Uterus (tissue), 4 donors: ENCODE data around the gene KLHDC3. TPM values are rescaled to one million over a fixed set of nuclear protein-coding genes. Genes with fewer than 3 reads are reported as not detected.

Experiments
- DNase-seq, 2 donors: peaks; one replicate each; pipeline ENCODE4 v3.0.0-alpha.2; 2019 to 2020
- H3K27ac ChIP-seq, 2 donors: fragments of 200-600 bp; sonication (generic); 1 replicate in 1 of 2; 2 replicates in 1 of 2; pipeline ENCODE4 v1.5.1; 2016 to 2018
- H3K27me3 ChIP-seq, 2 donors: fragments of 200-600 bp; sonication (generic); one replicate each; pipeline ENCODE4 v1.5.1; 2018 to 2019; ENCODE audit warnings: control low read depth in 1 of 2
- H3K36me3 ChIP-seq, 2 donors: fragments of 200-600 bp; sonication (generic); one replicate each; pipeline ENCODE4 v1.5.1; 2019; ENCODE audit warnings: control low read depth in 1 of 2
- H3K4me1 ChIP-seq, 2 donors: fragments of 200-600 bp; sonication (generic); one replicate each; pipeline ENCODE4 v1.5.1; 2018 to 2019; ENCODE audit warnings: control low read depth in 1 of 2
- H3K4me3 ChIP-seq, 2 donors: fragments of 200-600 bp; sonication (generic); 1 replicate in 1 of 2; 2 replicates in 1 of 2; pipeline ENCODE4 v1.5.1; 2018 to 2019; ENCODE audit warnings: mild to moderate bottlenecking in 1 of 2
- H3K9me3 ChIP-seq, 2 donors: fragments of 200-600 bp; sonication (generic); one replicate each; pipeline ENCODE4 v1.5.1; 2019; ENCODE audit warnings: control low read depth in 1 of 2
- POLR2A ChIP-seq, 2 donors: fragments of 450-650 bp; IDR thresholded peaks; one replicate each; pipeline ENCODE4 v1.6.1; 2016; ENCODE audit warnings: antibody characterized with exemption in 2 of 2, mild to moderate bottlenecking in 1 of 2, moderate library complexity in 1 of 2
- intact Hi-C: fragments of 100-400 bp; cut with DNase I; formaldehyde crosslinking; loops from one replicate; pipeline ENCODE4 v1.15.1; 2023; ENCODE audit warnings: low total_unique reads
- total RNA-seq, 4 donors: library from RNA; depleted of rRNA in 3 of 4; stranded (reverse); fragments of >200 nt in 3 of 4; gene quantifications; one replicate each; pipeline versions ENCODE4 v1.1.0 to v1.2.4, GENCODE V29; 2014 to 2023
- TF ChIP-seq, protein P1 (sequence below), 4 experiments: fragments of 200-600 bp in 2 of 4; fragments of 450-650 bp in 2 of 4; sonication (generic) in 2 of 4; IDR thresholded peaks; one replicate each; pipeline ENCODE4 v1.5.1; 2016 to 2019; ENCODE audit warnings: antibody characterized with exemption in 4 of 4, mild to moderate bottlenecking in 2 of 4, moderate library complexity in 1 of 4
- donor health status: DM: yes; HTN: yes; CAD: no.

Gene KLHDC3
- total RNA-seq, 4 donors from 2014 or later, result 19.7 to 152 (median 56.8) TPM

DNA sequence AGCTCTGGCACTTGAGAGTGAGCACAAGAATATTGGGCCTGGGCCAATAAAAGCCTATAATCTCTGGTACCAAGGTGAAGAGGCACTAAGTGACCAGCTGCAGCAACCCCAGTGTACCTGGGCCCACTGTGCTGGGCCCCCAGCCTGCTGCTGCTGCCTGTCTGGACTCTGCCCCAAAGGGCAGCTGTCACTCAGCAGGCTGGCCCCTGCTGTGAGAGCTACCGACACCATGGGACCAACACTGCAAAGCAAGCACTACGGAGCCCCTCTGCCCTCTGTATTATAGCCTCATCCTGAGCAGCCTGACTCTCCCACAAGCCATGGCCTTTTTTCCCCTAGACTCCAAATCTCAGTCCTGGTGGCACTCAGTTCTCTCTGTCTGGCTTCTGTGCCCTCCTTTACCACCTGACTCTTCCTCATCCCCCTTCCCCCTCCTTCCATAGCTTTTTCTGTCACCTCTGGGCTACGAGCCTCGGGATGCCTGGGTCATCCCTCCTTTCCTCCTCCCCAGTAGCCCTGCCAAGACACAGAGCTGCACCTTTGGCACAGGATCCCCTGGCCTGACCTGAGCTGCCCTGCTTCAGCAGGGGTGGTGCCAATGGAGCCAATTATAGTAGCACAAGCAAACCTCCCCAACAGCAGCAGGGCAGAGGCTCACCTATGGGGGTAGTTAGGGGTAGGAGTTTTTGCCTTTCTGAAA lies 21.6 kb downstream of the KLHDC3 start:
- Histone ChIP-seq H3K4me3 (no peak overlapping the region), H3K9me3 (no peaks in the 10 kb centered on the region), H3K27me3 (no peaks in the 10 kb centered on the region), H3K4me1 (no peaks in the 10 kb centered on the region), H3K36me3 (no peaks in the 10 kb centered on the region), H3K27ac (no peak overlapping the region)
- no peak for DNase-seq
- TF ChIP-seq, protein P1, sequence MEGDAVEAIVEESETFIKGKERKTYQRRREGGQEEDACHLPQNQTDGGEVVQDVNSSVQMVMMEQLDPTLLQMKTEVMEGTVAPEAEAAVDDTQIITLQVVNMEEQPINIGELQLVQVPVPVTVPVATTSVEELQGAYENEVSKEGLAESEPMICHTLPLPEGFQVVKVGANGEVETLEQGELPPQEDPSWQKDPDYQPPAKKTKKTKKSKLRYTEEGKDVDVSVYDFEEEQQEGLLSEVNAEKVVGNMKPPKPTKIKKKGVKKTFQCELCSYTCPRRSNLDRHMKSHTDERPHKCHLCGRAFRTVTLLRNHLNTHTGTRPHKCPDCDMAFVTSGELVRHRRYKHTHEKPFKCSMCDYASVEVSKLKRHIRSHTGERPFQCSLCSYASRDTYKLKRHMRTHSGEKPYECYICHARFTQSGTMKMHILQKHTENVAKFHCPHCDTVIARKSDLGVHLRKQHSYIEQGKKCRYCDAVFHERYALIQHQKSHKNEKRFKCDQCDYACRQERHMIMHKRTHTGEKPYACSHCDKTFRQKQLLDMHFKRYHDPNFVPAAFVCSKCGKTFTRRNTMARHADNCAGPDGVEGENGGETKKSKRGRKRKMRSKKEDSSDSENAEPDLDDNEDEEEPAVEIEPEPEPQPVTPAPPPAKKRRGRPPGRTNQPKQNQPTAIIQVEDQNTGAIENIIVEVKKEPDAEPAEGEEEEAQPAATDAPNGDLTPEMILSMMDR (IDR thresholded peaks at IDR 0.05), result no peak
- intact Hi-C loops, result no loop called here

DNA sequence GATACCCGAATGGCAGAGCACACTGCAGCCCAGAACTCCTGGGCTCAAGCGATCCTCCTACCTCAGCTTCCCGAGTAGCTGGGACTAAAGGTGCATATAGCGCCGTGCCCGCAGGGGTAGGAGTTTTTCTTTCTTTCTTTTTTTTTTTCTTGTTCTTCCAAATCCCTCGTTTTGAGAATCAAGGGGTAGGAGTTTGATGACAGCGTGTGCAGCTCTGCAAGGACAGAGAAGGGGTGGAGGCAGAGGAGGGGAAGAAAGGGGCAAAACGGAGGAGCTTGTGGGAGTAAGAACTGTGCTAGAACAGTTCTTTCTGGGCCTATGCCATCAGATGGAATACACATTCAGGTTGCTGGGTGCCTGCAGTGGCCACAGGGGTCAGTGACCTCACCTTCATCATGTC lies 22.7 kb downstream of the KLHDC3 start:
- intact Hi-C loops, result no loop called here
- Histone ChIP-seq H3K4me3 (no peak overlapping the region), H3K9me3 (no peaks in the 10 kb centered on the region), H3K36me3 (no peaks in the 10 kb centered on the region), H3K4me1 (no peaks in the 10 kb centered on the region), H3K27ac (no peak overlapping the region), H3K27me3 (no peaks in the 10 kb centered on the region)
- TF ChIP-seq, protein P1 (IDR thresholded peaks at IDR 0.05), result no peak
- TF ChIP-seq POLR2A (IDR thresholded peaks at IDR 0.05), result no peak
- DNase-seq, result no peak

DNA sequence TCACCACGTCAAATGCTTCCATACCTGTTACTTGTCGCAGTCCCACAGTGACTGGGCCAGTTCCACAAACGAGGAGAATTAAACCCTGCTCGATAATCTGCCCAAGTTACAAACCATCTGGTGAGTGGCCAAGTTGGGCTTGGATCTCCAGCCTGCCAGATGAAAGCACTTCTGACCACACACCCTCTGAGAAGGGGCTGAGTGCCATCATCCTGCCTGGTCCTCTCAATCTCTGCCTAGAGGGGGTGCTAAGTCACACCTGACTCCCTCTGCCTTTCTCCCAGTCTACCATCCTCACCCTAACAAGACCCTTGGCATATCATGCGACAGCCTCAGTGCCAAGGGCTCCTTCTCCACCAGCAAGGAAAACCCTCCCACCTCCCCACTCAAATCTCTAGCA lies 23.1 kb downstream of the KLHDC3 start:
- no peak overlapping the region for H3K27ac ChIP-seq
- no peaks in the 10 kb centered on the region for H3K27me3 ChIP-seq
- no peaks in the 10 kb centered on the region for H3K36me3 ChIP-seq
- no peaks in the 10 kb centered on the region for H3K4me1 ChIP-seq
- intact Hi-C loops, result no loop called here
- no peak overlapping the region for H3K4me3 ChIP-seq
- TF ChIP-seq POLR2A (IDR thresholded peaks at IDR 0.05), result no peak
- TF ChIP-seq, protein P1 (IDR thresholded peaks at IDR 0.05), result no peak
- H3K9me3 ChIP-seq, result no peaks in the 10 kb centered on the region
- no peak for DNase-seq

DNA sequence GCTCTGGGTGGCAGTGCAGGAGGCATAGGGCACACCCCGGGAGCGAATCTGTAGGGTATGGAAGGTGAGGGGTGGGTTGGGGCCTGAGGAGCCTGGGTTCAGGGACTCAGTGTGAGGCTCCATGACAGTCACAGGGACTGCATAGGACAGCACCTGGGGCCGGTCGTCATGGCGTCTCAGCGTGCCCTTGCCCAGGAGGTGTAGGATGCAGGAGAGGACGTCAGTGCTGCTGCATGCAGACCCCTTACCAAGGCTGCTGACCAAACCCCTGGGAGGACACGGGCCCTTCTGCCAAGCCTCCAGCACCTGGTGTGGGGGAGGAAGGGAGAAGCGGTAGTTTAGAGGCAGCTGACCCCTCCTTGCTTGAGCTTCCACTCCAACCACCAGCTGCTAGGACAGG lies 23.7 kb downstream of the KLHDC3 start:
- no peaks in the 10 kb centered on the region for H3K4me1 ChIP-seq
- no peaks in the 10 kb centered on the region for H3K36me3 ChIP-seq
- H3K27ac ChIP-seq, result no peak overlapping the region
- no peak for TF ChIP-seq POLR2A (IDR thresholded peaks at IDR 0.05)
- TF ChIP-seq, protein P1 (IDR thresholded peaks at IDR 0.05), result no peak
- intact Hi-C loops, result no loop called here
- no peaks in the 10 kb centered on the region for H3K27me3 ChIP-seq
- H3K4me3 ChIP-seq, result no peak overlapping the region
- no peak for DNase-seq
- no peaks in the 10 kb centered on the region for H3K9me3 ChIP-seq

DNA sequence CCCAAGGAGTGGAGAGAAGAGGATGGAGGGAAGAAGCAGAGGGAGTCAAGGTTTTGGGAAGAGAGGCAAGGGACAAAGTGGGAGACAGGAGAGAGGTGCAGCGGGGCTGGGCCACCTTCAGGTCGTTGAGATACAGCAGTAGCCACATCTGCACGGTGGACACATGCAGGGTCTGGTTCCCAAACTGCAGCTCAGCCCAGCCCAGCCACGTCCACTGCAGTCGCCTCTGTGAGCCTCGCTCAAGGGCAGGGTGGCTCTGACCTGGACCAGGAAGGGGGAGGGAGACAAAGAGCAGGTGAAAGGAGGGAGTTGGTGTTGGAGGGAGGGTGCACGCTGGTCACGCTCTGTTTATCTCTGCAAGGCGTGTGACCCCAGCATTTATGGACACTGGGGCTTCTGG lies 24.7 kb downstream of the KLHDC3 start:
- H3K27ac ChIP-seq, result no peak overlapping the region
- no peaks in the 10 kb centered on the region for H3K4me1 ChIP-seq
- no peak overlapping the region for H3K4me3 ChIP-seq
- TF ChIP-seq, protein P1 (IDR thresholded peaks at IDR 0.05), result no peak
- TF ChIP-seq POLR2A (IDR thresholded peaks at IDR 0.05), result no peak
- DNase-seq, result no peak
- no peaks in the 10 kb centered on the region for H3K9me3 ChIP-seq
- H3K36me3 ChIP-seq, result no peaks in the 10 kb centered on the region
- intact Hi-C loops, result no loop called here
- no peaks in the 10 kb centered on the region for H3K27me3 ChIP-seq
